ENCODE measurements around the gene KRT33A. TPM values are rescaled to one million over a fixed set of nuclear protein-coding genes. Genes with fewer than 3 reads are reported as not detected.

KRT33A gene
- total and polyA plus RNA-seq, 2 experiments from 2014 or later: not detected

GRCh38 chr17:41333836-41334235 is 16.8 kb downstream of the KRT33A start:
- H3K9me2 ChIP-seq (ENCODE audit: insufficient read depth): no peaks in the 10 kb centered on the region; the same call in 1 of the 2 replicates
- no peaks in the 10 kb centered on the region for H4K20me1 ChIP-seq (replicated peaks; ENCODE audit: insufficient read depth)
- H3K27me3 Mint-ChIP-seq (ENCODE audit: insufficient read depth, low read depth, poor library complexity): peaks cover 8% of the 10 kb centered on the region
- H3F3A ChIP-seq (replicated peaks; ENCODE audit: low read depth): no peaks in the 10 kb centered on the region
- no peaks in the 10 kb centered on the region for H3K36me3 Mint-ChIP-seq (ENCODE audit: low read depth)
- no peak for ATAC-seq
- H3K27me3 ChIP-seq (ENCODE audit: insufficient read depth): no peaks in the 10 kb centered on the region
- no peaks in the 10 kb centered on the region for H3K4me1 Mint-ChIP-seq
- peaks cover 2% of the 10 kb centered on the region; the same call in 1 of the 3 replicates for H3K9me3 Mint-ChIP-seq
- no peak overlapping the region for H3K27ac Mint-ChIP-seq
- no peaks in the 10 kb centered on the region for H3K4me1 ChIP-seq (ENCODE audit: insufficient read depth)
- no peaks in the 10 kb centered on the region for H3K36me3 ChIP-seq (ENCODE audit: insufficient read depth)
- H3K27ac ChIP-seq (ENCODE audit: low read depth): no peak overlapping the region
- H3K4me3 Mint-ChIP-seq: no peak overlapping the region
- H3K79me2 ChIP-seq (replicated peaks; ENCODE audit: insufficient read depth): no peaks in the 10 kb centered on the region
- H3K4me3 ChIP-seq: no peak overlapping the region
- no peak overlapping the region for H3K4me2 ChIP-seq
- DNase-seq (ENCODE audit: low spot score): no peak
- H2AFZ ChIP-seq: no peak overlapping the region
- no peak for TF ChIP-seq CTCF (conservative IDR thresholded peaks at IDR 0.05; ENCODE audit: low read depth in 2 of 2)
- TF ChIP-seq JUNB (IDR thresholded peaks at IDR 0.05; ENCODE audit: unreplicated experiment): no peak
- TF ChIP-seq ZNF114 (CRISPR knock-in tag; IDR thresholded peaks at IDR 0.05): no peak
- no peak for TF ChIP-seq ETS1 (IDR thresholded peaks at IDR 0.05)
- TF ChIP-seq NANOG (IDR thresholded peaks at IDR 0.05; ENCODE audit: borderline replicate concordance): no peak
- TF ChIP-seq ZNF331 (CRISPR knock-in tag; IDR thresholded peaks at IDR 0.05; ENCODE audit: low read depth): no peak

- Histone ChIP-seq H3K4me1 (ENCODE audit: insufficient read depth) (no peaks in the 10 kb centered on the region), H3K27me3 (ENCODE audit: insufficient read depth) (no peaks in the 10 kb centered on the region), H3K27ac (ENCODE audit: low read depth) (no peak overlapping the region), H3K79me2 (replicated peaks; ENCODE audit: insufficient read depth) (no peaks in the 10 kb centered on the region), H3F3A (replicated peaks; ENCODE audit: low read depth) (no peaks in the 10 kb centered on the region), H3K4me3 (no peak overlapping the region), H2AFZ (no peak overlapping the region), H3K36me3 (ENCODE audit: insufficient read depth) (no peaks in the 10 kb centered on the region), H3K4me2 (no peak overlapping the region), H3K9me2 (ENCODE audit: insufficient read depth) (no peaks in the 10 kb centered on the region; the same call in 1 of the 2 replicates), H4K20me1 (replicated peaks; ENCODE audit: insufficient read depth) (no peaks in the 10 kb centered on the region)
- Mint-ChIP-seq H3K9me3 (peaks cover 2% of the 10 kb centered on the region; the same call in 1 of the 3 replicates), H3K27ac (no peak overlapping the region), H3K4me3 (no peak overlapping the region), H3K36me3 (ENCODE audit: low read depth) (no peaks in the 10 kb centered on the region), H3K4me1 (no peaks in the 10 kb centered on the region), H3K27me3 (ENCODE audit: insufficient read depth, low read depth, poor library complexity) (peaks cover 8% of the 10 kb centered on the region)
- DNase-seq (ENCODE audit: low spot score): no peak
- no peak for ATAC-seq
- no peak for TF ChIP-seq POLR2AphosphoS5 (IDR thresholded peaks at IDR 0.05; ENCODE audit: low read depth)
- TF ChIP-seq NANOG (IDR thresholded peaks at IDR 0.05; ENCODE audit: borderline replicate concordance): no peak
- TF ChIP-seq ETS1 (IDR thresholded peaks at IDR 0.05): no peak
- TF ChIP-seq STAT1 (IDR thresholded peaks at IDR 0.05; ENCODE audit: unreplicated experiment): no peak
- no peak for TF ChIP-seq JUNB (IDR thresholded peaks at IDR 0.05; ENCODE audit: unreplicated experiment)
- TF ChIP-seq CREB1 (CRISPR knock-in tag; IDR thresholded peaks at IDR 0.05; ENCODE audit: low read depth): no peak
- TF ChIP-seq ZNF114 (CRISPR knock-in tag; IDR thresholded peaks at IDR 0.05): no peak
Observed at GRCh38 chr17:41333098-41333497, 17.5 kb downstream of the KRT33A start.

Measured in GM23338 (cell line).